Ishikawa (cell line): ENCODE results near the gene DPH2.

ENCODE experiments used
- CEBPB ChIP-seq: IDR thresholded peaks from 2 replicates; pipeline ENCODE4 v1.6.1; 2012
- CREB1 ChIP-seq: IDR thresholded peaks from 2 replicates; pipeline ENCODE4 v1.6.1; 2012; ENCODE audit warnings: low read depth
- EGR1 ChIP-seq: IDR thresholded peaks from 2 replicates; pipeline ENCODE4 v1.6.1; 2012
- EP300 ChIP-seq: IDR thresholded peaks from 2 replicates; pipeline ENCODE4 v1.6.1; 2012; ENCODE audit warnings: borderline replicate concordance
- FOXM1 ChIP-seq: IDR thresholded peaks from 2 replicates; pipeline ENCODE4 v1.6.1; 2012; ENCODE audit warnings: low read depth, borderline replicate concordance
- MAX ChIP-seq: IDR thresholded peaks from 2 replicates; pipeline ENCODE4 v1.6.1; 2012
- RAD21 ChIP-seq: IDR thresholded peaks from 2 replicates; pipeline ENCODE4 v1.6.1; 2012; ENCODE audit warnings: low read depth
- REST ChIP-seq: IDR thresholded peaks from 2 replicates; pipeline ENCODE4 v1.6.1; 2012; ENCODE audit warnings: low read depth, mild to moderate bottlenecking
- TAF1 ChIP-seq: IDR thresholded peaks from 2 replicates; pipeline ENCODE4 v1.6.1; 2012; ENCODE audit warnings: low read depth, mild to moderate bottlenecking
- TCF12 ChIP-seq: IDR thresholded peaks from 2 replicates; pipeline ENCODE4 v1.6.1; 2012; ENCODE audit warnings: low read depth
- TEAD4 ChIP-seq: IDR thresholded peaks from 2 replicates; pipeline ENCODE4 v1.6.1; 2012
- USF1 ChIP-seq: IDR thresholded peaks from 2 replicates; pipeline ENCODE4 v1.6.1; 2012
- YY1 ChIP-seq: IDR thresholded peaks from 2 replicates; pipeline ENCODE4 v1.6.1; 2012; ENCODE audit warnings: low read depth

- TF ChIP-seq EP300 (no peak), REST (no peak), TCF12 (no peak), YY1 (no peak), MAX (no peak), TAF1 (no peak), EGR1 (no peak), USF1 (no peak), FOXM1 (no peak), RAD21 (no peak), TEAD4 (no peak), CEBPB (no peak), CREB1 (no peak)
Measured at GRCh38 chr1:43954036-43954435, 15.8 kb upstream of the DPH2 start.
